CD14-positive monocyte (primary cell): Measurements from ENCODE around the gene GAS6. TPM values are rescaled to one million over a fixed set of nuclear protein-coding genes. Genes with fewer than 3 reads are reported as not detected.

Experiments
- DNase-seq, 3 donors: peaks; one replicate each; pipeline ENCODE4 v3.0.0-alpha.2; 2011 to 2022
- H2AFZ ChIP-seq: 2 replicates; pipeline ENCODE4 v1.6.0; 2012; ENCODE audit warnings: mild to moderate bottlenecking, low read depth, low read length, inconsistent platforms; ENCODE audit not compliant: insufficient read depth, poor library complexity, severe bottlenecking
- H3K27ac ChIP-seq, 2 donors: 1 replicate in 1 of 2; 2 replicates in 1 of 2; pipeline ENCODE4 v1.5.1; 2012 to 2013; ENCODE audit warnings: low read length in 2 of 2, control low read depth in 1 of 2, inconsistent platforms in 1 of 2, low read depth in 1 of 2, mild to moderate bottlenecking in 1 of 2
- H3K27me3 ChIP-seq, 2 donors: one replicate each; pipeline versions ENCODE4 v1.6.0 to v1.6.1; 2011 to 2013; ENCODE audit warnings: low read length in 2 of 2; ENCODE audit not compliant: control insufficient read depth in 2 of 2, insufficient read depth in 2 of 2
- H3K36me3 ChIP-seq, 2 donors: replicated peaks in 1 of 2; 1 replicate in 1 of 2; 2 replicates in 1 of 2; pipeline versions ENCODE4 v1.5.1 to v1.6.1; 2012 to 2013; ENCODE audit warnings: low read length in 2 of 2, control low read depth in 1 of 2, inconsistent platforms in 1 of 2, mild to moderate bottlenecking in 1 of 2; ENCODE audit not compliant: insufficient read depth in 2 of 2, control insufficient read depth in 1 of 2
- H3K4me1 ChIP-seq, 2 donors: 1 replicate in 1 of 2; 2 replicates in 1 of 2; pipeline versions ENCODE4 v1.5.1 to v1.6.1; 2012 to 2013; ENCODE audit warnings: low read length in 2 of 2, control low read depth in 1 of 2, inconsistent platforms in 1 of 2, mild to moderate bottlenecking in 1 of 2, moderate library complexity in 1 of 2; ENCODE audit not compliant: insufficient read depth in 2 of 2, control insufficient read depth in 1 of 2
- H3K4me2 ChIP-seq: replicated peaks from 2 replicates; pipeline ENCODE3; 2012; ENCODE audit warnings: low read length, moderate library complexity, mild to moderate bottlenecking; ENCODE audit not compliant: poor library complexity, severe bottlenecking; ENCODE audit errors: extremely low read depth
- H3K4me3 ChIP-seq, 3 experiments: fragments of 200-600 bp in 1 of 3; sonication (generic) in 1 of 3; replicated peaks in 1 of 3; 1 replicate in 2 of 3; 2 replicates in 1 of 3; pipeline ENCODE4 v1.5.1; 2011 to 2013; ENCODE audit warnings: low read length in 3 of 3, mild to moderate bottlenecking in 3 of 3, control low read depth in 2 of 3, low read depth in 2 of 3, inconsistent platforms in 1 of 3, moderate library complexity in 1 of 3
- H3K79me2 ChIP-seq: 2 replicates; pipeline ENCODE4 v1.6.0; 2012; ENCODE audit warnings: mild to moderate bottlenecking, control low read depth, inconsistent platforms, low read length, moderate library complexity; ENCODE audit not compliant: insufficient read depth
- H3K9ac ChIP-seq: 2 replicates; pipeline ENCODE4 v1.6.0; 2017; ENCODE audit warnings: low read length, mild to moderate bottlenecking; ENCODE audit not compliant: insufficient read depth, poor library complexity, severe bottlenecking
- H3K9me3 ChIP-seq, 2 donors: replicated peaks in 1 of 2; 1 replicate in 1 of 2; 2 replicates in 1 of 2; pipeline versions ENCODE4 v1.5.1 to v1.6.1; 2012 to 2013; ENCODE audit warnings: low read length in 2 of 2, control low read depth in 1 of 2; ENCODE audit not compliant: control insufficient read depth in 1 of 2, insufficient read depth in 1 of 2
- H4K20me1 ChIP-seq: 2 replicates; pipeline ENCODE4 v1.6.0; 2012; ENCODE audit warnings: mild to moderate bottlenecking, low read length, control low read depth, moderate library complexity; ENCODE audit not compliant: insufficient read depth
- H3K27ac Mint-ChIP-seq, 7 donors: one replicate each; pipeline ENCODE4 v1.8.0; 2020; ENCODE audit warnings: mild to moderate bottlenecking in 7 of 7, mixed read lengths in 7 of 7, moderate library complexity in 6 of 7, inconsistent platforms in 2 of 7
- H3K27me3 Mint-ChIP-seq, 3 donors: one replicate each; pipeline ENCODE4 v1.8.0; 2021 to 2022; ENCODE audit warnings: low read depth in 3 of 3, mild to moderate bottlenecking in 3 of 3, mixed read lengths in 3 of 3, moderate library complexity in 3 of 3, inconsistent platforms in 1 of 3
- H3K36me3 Mint-ChIP-seq, 2 donors: one replicate each; pipeline ENCODE4 v1.8.0; 2020; ENCODE audit warnings: mixed read lengths in 2 of 2, inconsistent platforms in 1 of 2, mild to moderate bottlenecking in 1 of 2
- H3K4me1 Mint-ChIP-seq: one replicate; pipeline ENCODE4 v1.8.0; 2020; ENCODE audit warnings: mild to moderate bottlenecking, mixed read lengths
- H3K4me3 Mint-ChIP-seq, 2 donors: one replicate each; pipeline ENCODE4 v1.8.0; 2020; ENCODE audit warnings: mild to moderate bottlenecking in 2 of 2, mixed read lengths in 2 of 2, moderate library complexity in 1 of 2
- H3K9me3 Mint-ChIP-seq, 7 donors: one replicate each; pipeline ENCODE4 v1.8.0; 2020 to 2022; ENCODE audit warnings: mixed read lengths in 7 of 7, mild to moderate bottlenecking in 6 of 7, moderate library complexity in 6 of 7, inconsistent platforms in 2 of 7
- CTCF ChIP-seq: fragments of 200-600 bp; IDR thresholded peaks from one replicate; pipeline ENCODE4 v1.8.0; 2022; ENCODE audit warnings: antibody characterized with exemption, mild to moderate bottlenecking
- WGBS: methylation state at CpG from one replicate; pipeline ENCODE4 v1.1.5; 2013; ENCODE audit warnings: missing lambda C conversion rate; ENCODE audit not compliant: insufficient coverage; 5-methylcytosine and 5-hydroxymethylcytosine counted together
- intact Hi-C, 2 donors: fragments of 100-400 bp; cut with micrococcal nuclease; formaldehyde crosslinking; loops; one replicate each; pipeline versions ENCODE4 v1.15.0 to v1.15.1; 2023
- polyA plus RNA-seq, 3 donors: library from polyadenylated mRNA; depleted of rRNA in 1 of 3; unstranded in 2 of 3; stranded (reverse) in 1 of 3; fragments of 300-500 nt in 2 of 3; fragments of >200 nt in 1 of 3; fragmentation: Illumina TruSeq in 2 of 3; gene quantifications; 1 replicate in 2 of 3; 2 replicates in 1 of 3; pipeline ENCODE4 v1.2.3, GENCODE V29; 2012 to 2021

GAS6 gene
- polyA plus RNA-seq, 3 donors, result 1.8 to 7.5 (median 1.9) TPM

GRCh38 chr13:113906571-113906970 is 42.7 kb upstream of the GAS6 start:
- Mint-ChIP-seq H3K9me3 (peaks cover 0 to 3% (median 1%) of the 10 kb centered on the region in 7 donors), H3K27ac (no peak overlapping the region), H3K4me3 (peak overlapping the region in 1 of 2 donors; percentile 4), H3K4me1 (peaks cover 6% of the 10 kb centered on the region), H3K36me3 (no peaks in the 10 kb centered on the region), H3K27me3 (peaks cover 27 to 37% (median 29%) of the 10 kb centered on the region in 3 donors)
- no peak overlapping the region for H3K4me3 ChIP-seq
- H3K9me3 ChIP-seq, result no peaks in the 10 kb centered on the region
- no peaks in the 10 kb centered on the region for H4K20me1 ChIP-seq
- no peak overlapping the region for H3K27ac ChIP-seq
- intact Hi-C loops, result no loop called here
- no peaks in the 10 kb centered on the region for H3K79me2 ChIP-seq
- no peak for TF ChIP-seq CTCF
- no peak overlapping the region for H3K4me2 ChIP-seq
- peaks cover 7 to 33% of the 10 kb centered on the region in 2 donors for H3K27me3 ChIP-seq
- H3K4me1 ChIP-seq, result peaks cover 0 to 2% of the 10 kb centered on the region in 2 donors
- DNase-seq, result no peak
- H2AFZ ChIP-seq, result no peak overlapping the region
- no peak overlapping the region for H3K9ac ChIP-seq
- 89% methylated on average over 3 of the region's 4 CpGs for WGBS
- H3K36me3 ChIP-seq, result no peaks in the 10 kb centered on the region

- no peak overlapping the region for H3K4me2 ChIP-seq
- no peak for TF ChIP-seq CTCF
- peaks cover 0 to 3% (median 0%) of the 10 kb centered on the region in 7 donors for H3K9me3 Mint-ChIP-seq
- 93% methylated on average over 5 of the region's 8 CpGs for WGBS
- no peaks in the 10 kb centered on the region for H3K9me3 ChIP-seq
- H3K36me3 Mint-ChIP-seq, result no peaks in the 10 kb centered on the region
- no peak for DNase-seq
- no peak overlapping the region for H2AFZ ChIP-seq
- H3K27ac Mint-ChIP-seq, result no peak overlapping the region
- no peak overlapping the region for H3K9ac ChIP-seq
- peaks cover 7 to 33% of the 10 kb centered on the region in 2 donors for H3K27me3 ChIP-seq
- H3K4me1 ChIP-seq, result peaks cover 0 to 2% of the 10 kb centered on the region in 2 donors
- H3K36me3 ChIP-seq, result no peaks in the 10 kb centered on the region
- H3K27me3 Mint-ChIP-seq, result peaks cover 27 to 31% (median 27%) of the 10 kb centered on the region in 3 donors
- no peak overlapping the region for H3K4me3 ChIP-seq
- H3K27ac ChIP-seq, result no peak overlapping the region
- intact Hi-C loops, result no loop called here
- H3K4me1 Mint-ChIP-seq, result peaks cover 6% of the 10 kb centered on the region
- H3K4me3 Mint-ChIP-seq, result no peak overlapping the region
- no peaks in the 10 kb centered on the region for H4K20me1 ChIP-seq
- no peaks in the 10 kb centered on the region for H3K79me2 ChIP-seq
Observed at GRCh38 chr13:113905942-113906341, 42.1 kb upstream of the GAS6 start.
